MCF 10A (cell line): ENCODE data around the gene SAP30BP. TPM values are rescaled to one million over a fixed set of nuclear protein-coding genes. Genes with fewer than 3 reads are reported as not detected.

ENCODE experiments used
- BruUV-seq: library from RNA; stranded (reverse); fragments of 400-500 nt; replicated peaks from 2 replicates; lab custom pipeline; 2021; lab: Mats Ljungman, UMichigan
- CTCF ChIA-PET: fragments of 300-600 bp; sonication (Branson Sonifier 250); formaldehyde crosslinking; extraction: SDS; loops from one replicate; lab custom pipeline; 2021; ENCODE audit warnings: antibody characterized with exemption, inconsistent platforms; lab: Yijun Ruan, JAX
- POLR2A ChIA-PET: fragments of 300-600, 350-650 bp; sonication (Branson Sonifier 250); formaldehyde crosslinking; extraction: SDS; loops from one replicate; lab custom pipeline; 2020; ENCODE audit warnings: antibody characterized with exemption, inconsistent platforms; lab: Yijun Ruan, JAX
- DNase-seq: peaks from one replicate; pipeline ENCODE4 v3.0.0-alpha.2; 2018; ENCODE audit not compliant: unreplicated experiment
- H3K27ac Mint-ChIP-seq: one replicate; pipeline ENCODE4 v1.8.0; 2022; ENCODE audit warnings: mild to moderate bottlenecking, low read depth, mixed read lengths; ENCODE audit not compliant: unreplicated experiment
- H3K27me3 Mint-ChIP-seq: one replicate; pipeline ENCODE4 v1.8.0; 2022; ENCODE audit warnings: mixed read lengths; ENCODE audit not compliant: insufficient read depth, unreplicated experiment
- H3K36me3 Mint-ChIP-seq: one replicate; pipeline ENCODE4 v1.8.0; 2022; ENCODE audit warnings: mild to moderate bottlenecking, moderate library complexity, mixed read lengths; ENCODE audit not compliant: insufficient read depth, unreplicated experiment
- H3K4me1 Mint-ChIP-seq: one replicate; pipeline ENCODE4 v1.8.0; 2022; ENCODE audit warnings: mixed read lengths; ENCODE audit not compliant: insufficient read depth, unreplicated experiment
- H3K4me3 Mint-ChIP-seq: one replicate; pipeline ENCODE4 v1.8.0; 2022; ENCODE audit warnings: mild to moderate bottlenecking, moderate library complexity, mixed read lengths; ENCODE audit not compliant: unreplicated experiment
- H3K9me3 Mint-ChIP-seq: one replicate; pipeline ENCODE4 v1.8.0; 2022; ENCODE audit warnings: mixed read lengths; ENCODE audit not compliant: unreplicated experiment
- CTCF ChIP-seq: fragments of 200-600 bp; IDR thresholded peaks from one replicate; pipeline ENCODE4 v1.8.0; 2022; ENCODE audit warnings: antibody characterized with exemption, mild to moderate bottlenecking; ENCODE audit not compliant: unreplicated experiment
- intact Hi-C: fragments of 100-400 bp; cut with micrococcal nuclease; formaldehyde crosslinking; loops from 2 replicates; pipeline ENCODE4 v1.14.1; 2022
- total RNA-seq: library from RNA; stranded (reverse); gene quantifications from 2 replicates; pipeline ENCODE4 v1.2.3, GENCODE V29; 2022

Gene SAP30BP
- total RNA-seq, 1 experiment from 2014 or later = 123 TPM

GRCh38 chr17:75688209-75688825 is 21.2 kb downstream of the SAP30BP start:
- CTCF ChIA-PET = interaction anchor here (1.5 to 2.7 kb wide), 3 partner anchors 8 to 62 kb away, joined by 3 to 11 read pairs (median 10); partner anchors contain the start of gene ITGB4
- peaks cover 75% of the 10 kb centered on the region for H3K4me1 Mint-ChIP-seq
- POLR2A ChIA-PET = interaction anchor here (0.8 to 26.7 kb wide), 8 partner anchors 19 to 168 kb away, joined by 4 to 748 read pairs (median 9); partner anchors contain the start of genes ITGB4, RECQL5, SAP30BP and WBP2

GRCh38 chr17:75689441-75689873 is 22.3 kb downstream of the SAP30BP start:
- peak overlapping the region; percentile 61 for H3K4me3 Mint-ChIP-seq
- DNase-seq = peak; percentile 94
- POLR2A ChIA-PET = interaction anchor here (0.5 to 26.7 kb wide), 11 partner anchors 18 to 166 kb away, joined by 3 to 748 read pairs (median 7); partner anchors contain the start of genes ITGB4, RECQL5, SAP30BP and WBP2
- H3K27me3 Mint-ChIP-seq = no peaks in the 10 kb centered on the region
- H3K27ac Mint-ChIP-seq = peak overlapping the region; percentile 90
- no peak for TF ChIP-seq CTCF
- CTCF ChIA-PET = interaction anchor here (0.5 to 2.7 kb wide), 5 partner anchors 10 to 148 kb away, joined by 3 to 11 read pairs (median 5); partner anchors contain the start of gene ITGB4
- H3K9me3 Mint-ChIP-seq = no peaks in the 10 kb centered on the region
- intact Hi-C loops = no loop called here
- peaks cover 75% of the 10 kb centered on the region for H3K4me1 Mint-ChIP-seq
- peaks cover 37% of the 10 kb centered on the region for H3K36me3 Mint-ChIP-seq
- no TSS peak for BruUV-seq

More at GRCh38 chr17:75688209-75688825, 21.2 kb downstream of the SAP30BP start:
- intact Hi-C loops = no loop called here
- H3K4me3 Mint-ChIP-seq = peak overlapping the region; percentile 0
- H3K36me3 Mint-ChIP-seq = peaks cover 35% of the 10 kb centered on the region
- DNase-seq = peak; percentile 81
- no peaks in the 10 kb centered on the region for H3K27me3 Mint-ChIP-seq
- H3K27ac Mint-ChIP-seq = peak overlapping the region; percentile 90
- H3K9me3 Mint-ChIP-seq = no peaks in the 10 kb centered on the region
- BruUV-seq = TSS peak; percentile 12
- no peak for TF ChIP-seq CTCF

GRCh38 chr17:75691371-75691791 is 24.2 kb downstream of the SAP30BP start:
- H3K4me1 Mint-ChIP-seq = peaks cover 74% of the 10 kb centered on the region
- TF ChIP-seq CTCF = no peak
- peak overlapping the region; percentile 94 for H3K27ac Mint-ChIP-seq
- POLR2A ChIA-PET = interaction anchor here (1.3 to 26.7 kb wide), 4 partner anchors 36 to 164 kb away, joined by 3 to 748 read pairs (median 10); partner anchors contain the start of genes ITGB4 and WBP2
- peak; percentile 85 for DNase-seq
- H3K4me3 Mint-ChIP-seq = peak overlapping the region; percentile 16
- H3K36me3 Mint-ChIP-seq = peaks cover 50% of the 10 kb centered on the region
- CTCF ChIA-PET = interaction anchor here (0.6 to 5.6 kb wide), 3 partner anchors 17 to 57 kb away, joined by 3 to 32 read pairs (median 3); partner anchors contain the start of gene ITGB4
- no peaks in the 10 kb centered on the region for H3K27me3 Mint-ChIP-seq
- BruUV-seq = no TSS peak
- intact Hi-C loops = no loop called here
- no peaks in the 10 kb centered on the region for H3K9me3 Mint-ChIP-seq
